ENCODE data around the gene OR2T34. TPM values are rescaled to one million over a fixed set of nuclear protein-coding genes. Genes with fewer than 3 reads are reported as not detected.
"Not testable (repeated sequence)": the region's sequence is repeated elsewhere in the genome, so short reads cannot be mapped to it uniquely, and the experiment has no call there.

Gene OR2T34
- total RNA-seq, 2 experiments from 2014 or later = not detected

DNA sequence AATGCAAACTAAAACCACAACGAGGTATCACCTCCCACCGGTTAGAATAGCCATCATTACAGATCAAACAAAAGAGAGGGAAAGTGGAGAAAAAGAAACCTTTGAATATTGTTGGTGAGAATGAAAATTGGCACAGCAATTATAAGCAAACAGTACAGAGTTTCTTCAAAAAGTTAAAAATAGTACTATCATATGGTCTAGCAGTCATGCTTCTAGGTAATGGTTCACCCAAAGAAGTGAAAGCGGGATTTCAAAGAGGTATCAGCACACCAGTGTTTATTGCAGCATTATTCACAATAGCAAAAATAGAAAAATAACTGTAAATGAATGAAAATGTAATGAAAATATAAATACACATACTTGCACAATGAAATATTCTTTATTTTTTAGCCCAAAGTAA, 14.8 kb upstream of the OR2T34 start:
- Mint-ChIP-seq H3K27ac (no peak overlapping the region), H3K27me3 (peaks cover 4% of the 10 kb centered on the region), H3K4me1 (peaks cover 10% of the 10 kb centered on the region), H3K4me3 (no peak overlapping the region), H3K36me3 (ENCODE audit: low read depth) (no peaks in the 10 kb centered on the region), H3K9me3 (no peaks in the 10 kb centered on the region)
- ChIA-PET POLR2A (no interaction called here), CTCF (interaction anchor here (1.0 kb wide), 1 partner anchor 23 kb away, joined by 3 read pairs; no protein-coding TSS in a partner anchor)
- DNase-seq = no peak

DNA sequence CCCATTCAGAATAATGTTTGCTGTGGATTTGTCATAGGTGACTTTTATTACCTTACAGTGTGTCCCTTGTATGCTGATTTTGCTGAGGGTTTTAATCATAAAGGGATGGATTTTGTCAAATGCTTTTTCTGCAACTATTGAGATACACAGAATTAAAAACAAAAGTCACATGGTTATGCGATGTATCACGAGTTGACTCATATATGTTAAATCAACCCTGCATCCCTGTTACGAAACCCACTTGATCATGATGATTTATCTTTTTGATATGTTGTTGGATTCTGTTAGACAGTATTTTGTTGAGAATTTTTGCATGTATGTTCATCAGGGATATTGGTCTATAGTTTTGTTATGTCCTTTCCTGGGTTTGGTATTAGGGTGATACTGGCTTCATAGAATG, 10.7 kb upstream of the OR2T34 start:
- ChIA-PET POLR2A (no interaction called here), CTCF (no interaction called here)
- Mint-ChIP-seq H3K4me3 (no peak overlapping the region), H3K36me3 (ENCODE audit: low read depth) (no peaks in the 10 kb centered on the region), H3K4me1 (peaks cover 13% of the 10 kb centered on the region), H3K27me3 (peaks cover 9% of the 10 kb centered on the region), H3K9me3 (no peaks in the 10 kb centered on the region), H3K27ac (no peak overlapping the region)
- no peak for DNase-seq

DNA sequence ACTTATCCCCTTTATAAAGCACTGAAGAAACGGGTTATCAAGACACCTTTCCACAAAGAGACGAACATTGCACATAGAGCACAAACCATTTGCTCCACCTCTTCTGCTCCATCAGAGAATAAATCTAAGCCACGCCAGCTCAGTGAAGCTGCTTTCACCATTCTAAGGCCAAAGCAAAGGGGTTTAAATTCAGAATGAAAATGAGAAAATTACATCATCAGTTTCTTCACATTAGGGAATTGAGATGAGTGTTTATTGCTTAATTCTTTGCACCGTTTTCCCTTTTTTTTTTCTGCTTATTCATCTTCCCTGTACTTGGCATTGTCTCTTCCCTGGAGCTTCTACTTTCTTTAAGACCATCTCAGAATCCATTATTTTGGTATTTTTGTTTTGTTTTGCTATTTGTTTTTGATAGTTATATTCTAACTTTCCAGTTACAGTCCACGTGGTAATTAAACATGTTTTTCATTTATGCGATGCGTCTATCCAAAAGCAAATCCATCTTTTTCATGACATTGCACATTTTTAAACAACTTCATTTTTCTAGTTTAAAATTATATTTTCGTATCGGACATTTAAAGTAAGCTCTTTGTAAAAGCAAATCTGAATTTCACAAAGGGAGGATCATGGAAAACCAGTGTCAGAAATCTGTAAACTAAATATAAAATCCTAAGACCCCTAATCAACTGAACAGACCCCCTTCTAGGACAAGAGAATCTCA, 1.9 kb upstream of the OR2T34 start:
- no peaks in the 10 kb centered on the region for H3K36me3 Mint-ChIP-seq (ENCODE audit: low read depth)
- H3K27ac Mint-ChIP-seq = no peak overlapping the region
- H3K9me3 Mint-ChIP-seq = peaks cover 6% of the 10 kb centered on the region
- H3K4me1 Mint-ChIP-seq = peaks cover 5% of the 10 kb centered on the region
- DNase-seq = no peak
- CTCF ChIA-PET = no interaction called here
- POLR2A ChIA-PET = no interaction called here
- no peak overlapping the region for H3K4me3 Mint-ChIP-seq
- peaks cover 2% of the 10 kb centered on the region for H3K27me3 Mint-ChIP-seq

DNA sequence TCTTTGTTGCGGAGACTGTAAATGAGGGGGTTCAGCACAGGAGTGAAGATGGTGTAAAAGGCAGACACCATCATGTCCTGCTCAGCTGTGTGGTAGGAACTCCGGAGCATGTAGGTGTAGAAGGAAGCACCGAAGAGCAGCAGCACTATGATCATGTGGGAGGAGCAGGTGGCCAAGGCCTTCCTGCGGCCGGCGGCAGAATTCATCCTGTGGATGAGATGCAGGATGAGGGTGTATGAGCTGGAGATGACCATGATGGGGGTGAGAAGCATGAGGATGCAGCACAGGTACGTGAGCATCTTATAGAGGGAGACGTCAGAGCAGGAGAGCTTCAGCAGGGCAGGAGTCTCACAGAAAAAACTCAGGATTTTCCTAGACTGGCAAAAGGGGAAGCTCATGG, 701 bp downstream of the OR2T34 start:
- H3K4me1 Mint-ChIP-seq = peaks cover 11% of the 10 kb centered on the region
- H3K36me3 Mint-ChIP-seq (ENCODE audit: low read depth); POLR2A ChIA-PET; CTCF ChIA-PET; H3K4me3 Mint-ChIP-seq; DNase-seq; H3K27me3 Mint-ChIP-seq; H3K27ac Mint-ChIP-seq; H3K9me3 Mint-ChIP-seq: not testable (repeated sequence)

DNA sequence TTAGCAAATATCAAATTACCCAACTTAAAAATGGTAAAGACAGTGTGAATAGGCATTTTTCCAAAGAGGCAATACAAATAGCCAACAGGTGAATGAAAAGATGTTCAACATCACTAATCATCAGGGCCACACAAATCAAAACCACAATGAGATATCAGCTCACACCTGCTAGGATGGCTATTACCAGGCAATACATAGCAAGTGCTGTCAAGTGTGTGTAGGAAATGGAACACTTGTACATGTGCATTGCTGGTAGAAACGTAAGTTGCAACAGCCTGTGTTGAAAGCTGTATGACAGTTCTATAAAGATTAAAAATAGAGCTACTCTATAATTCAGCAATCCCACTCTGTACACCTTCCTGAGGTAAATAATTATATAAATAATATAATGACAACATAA, 2.5 kb downstream of the OR2T34 start:
- H3K4me1 Mint-ChIP-seq = peaks cover 14% of the 10 kb centered on the region
- H3K9me3 Mint-ChIP-seq; H3K27ac Mint-ChIP-seq; DNase-seq; CTCF ChIA-PET; H3K27me3 Mint-ChIP-seq; POLR2A ChIA-PET; H3K4me3 Mint-ChIP-seq; H3K36me3 Mint-ChIP-seq (ENCODE audit: low read depth): not testable (repeated sequence)

DNA sequence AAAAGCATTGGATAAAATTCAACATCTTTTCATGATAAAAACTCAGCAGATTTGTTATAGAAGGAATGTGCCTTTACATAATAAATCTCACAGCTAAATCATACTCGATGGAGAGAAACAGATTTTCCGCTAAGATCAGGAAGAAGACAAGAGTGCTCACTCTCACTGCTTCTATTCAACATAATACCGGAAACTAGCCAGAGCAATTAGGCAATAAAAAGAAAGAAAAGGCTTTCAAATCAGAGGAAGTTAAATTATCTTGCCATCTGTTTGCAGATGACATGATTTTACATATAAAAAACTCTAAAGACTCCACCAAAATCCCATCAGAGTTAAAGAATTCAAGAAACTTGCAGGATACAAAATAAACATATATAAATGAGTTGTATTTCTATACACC, 3.7 kb downstream of the OR2T34 start:
- peaks cover 18% of the 10 kb centered on the region for H3K4me1 Mint-ChIP-seq
- H3K9me3 Mint-ChIP-seq; H3K4me3 Mint-ChIP-seq; H3K27me3 Mint-ChIP-seq; H3K27ac Mint-ChIP-seq; DNase-seq; H3K36me3 Mint-ChIP-seq (ENCODE audit: low read depth); POLR2A ChIA-PET; CTCF ChIA-PET: not testable (repeated sequence)

DNA sequence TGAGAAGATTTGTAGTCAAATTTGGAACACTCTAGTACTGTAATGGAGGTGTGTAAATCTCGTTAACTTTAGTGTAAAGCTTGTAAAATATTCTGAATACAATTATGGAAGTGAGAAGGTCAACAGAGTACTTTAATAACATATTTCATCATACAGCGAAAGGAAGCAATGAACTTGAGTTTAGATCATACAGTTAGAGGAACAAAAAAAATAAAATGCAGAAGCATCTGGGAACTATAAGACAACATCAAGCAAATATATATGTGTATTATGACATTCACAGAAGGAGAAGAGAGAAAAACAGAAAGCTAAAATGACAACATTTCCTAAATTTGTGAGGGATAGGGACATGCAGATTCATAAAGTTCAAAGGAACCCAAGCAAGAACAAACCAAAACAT, 5.5 kb downstream of the OR2T34 start:
- H3K27me3 Mint-ChIP-seq = not testable (repeated sequence)

DNA sequence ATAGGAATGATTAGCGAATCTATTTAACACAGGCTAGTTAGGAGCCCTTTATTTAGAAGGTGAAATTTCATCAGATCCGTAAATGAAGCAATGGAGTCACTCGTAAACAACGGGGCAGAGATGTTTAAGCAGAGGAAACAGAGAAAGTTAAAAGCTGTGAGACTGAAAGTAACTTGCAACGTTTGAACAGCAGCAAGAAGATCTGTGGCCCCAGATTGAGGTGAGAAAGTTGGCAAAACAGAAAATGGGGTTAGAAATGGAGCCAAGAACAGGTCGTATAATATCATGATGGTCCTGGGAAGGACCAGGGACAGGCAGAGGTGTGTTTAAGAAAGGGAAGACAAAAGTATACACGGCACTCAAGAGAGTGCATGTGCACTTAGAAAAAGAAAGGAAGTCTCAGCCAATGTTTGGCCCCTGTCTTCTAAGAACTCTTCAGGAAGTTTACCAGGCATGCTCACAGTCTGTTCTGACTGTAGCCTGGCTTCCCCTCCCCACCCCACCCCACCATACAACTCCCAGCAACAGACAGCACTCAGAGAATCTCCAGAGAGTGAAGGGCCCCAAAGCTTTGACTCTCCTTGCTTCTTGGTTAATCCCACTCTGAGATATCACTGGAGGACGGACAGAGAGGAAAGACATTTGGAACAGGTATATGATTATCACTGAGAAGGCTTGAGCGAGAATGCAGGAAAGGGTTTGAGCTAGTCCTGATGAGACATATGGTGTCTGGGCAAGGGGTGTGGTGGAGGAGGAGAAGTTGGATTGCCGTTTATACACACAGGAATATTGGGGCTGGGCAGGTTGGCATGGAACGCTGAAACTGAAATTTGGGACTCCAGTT, 8.8 kb downstream of the OR2T34 start:
- H3K9me3 Mint-ChIP-seq; H3K27me3 Mint-ChIP-seq; H3K36me3 Mint-ChIP-seq (ENCODE audit: low read depth); CTCF ChIA-PET; POLR2A ChIA-PET: not testable (repeated sequence)
- peak overlapping the region; percentile 96 for H3K27ac Mint-ChIP-seq
- peaks cover 19% of the 10 kb centered on the region for H3K4me1 Mint-ChIP-seq
- H3K4me3 Mint-ChIP-seq = peak overlapping the region; percentile 78
- peak; percentile 31 for DNase-seq

More for the DNA sequence above, 5.5 kb downstream of the OR2T34 start:
- CTCF ChIA-PET; H3K4me3 Mint-ChIP-seq; H3K36me3 Mint-ChIP-seq (ENCODE audit: low read depth); POLR2A ChIA-PET; H3K27ac Mint-ChIP-seq; H3K9me3 Mint-ChIP-seq; DNase-seq: not testable (repeated sequence)
- peaks cover 21% of the 10 kb centered on the region for H3K4me1 Mint-ChIP-seq

DNA sequence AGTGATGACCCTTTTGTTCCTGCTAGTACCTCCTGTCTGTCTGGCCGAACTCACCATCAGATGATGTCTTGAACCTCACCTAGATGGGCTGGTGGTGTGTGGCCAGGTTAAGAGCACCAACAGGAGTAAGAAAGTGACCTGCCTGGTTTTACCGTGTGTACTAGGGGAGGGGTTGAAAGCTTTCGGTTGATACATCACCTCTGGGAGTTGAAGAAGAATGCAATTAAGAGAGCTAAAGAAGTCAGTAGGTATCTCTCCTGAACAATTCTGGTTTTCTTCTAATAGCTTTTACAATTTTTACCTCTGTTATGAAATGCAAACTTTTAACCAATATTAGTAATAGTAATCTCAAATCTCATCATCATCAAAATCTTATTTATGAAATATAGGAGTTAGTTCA, 11.9 kb downstream of the OR2T34 start, which contains the start of gene OR2T29:
Gene OR2T29 (minus strand): TSS at position 101 of the 400 bp plus-strand sequence. CDS start 3,281 bp downstream, outside the sequence.
- H3K27me3 Mint-ChIP-seq; CTCF ChIA-PET; DNase-seq; POLR2A ChIA-PET; H3K27ac Mint-ChIP-seq; H3K9me3 Mint-ChIP-seq; H3K4me3 Mint-ChIP-seq; H3K36me3 Mint-ChIP-seq (ENCODE audit: low read depth): not testable (repeated sequence)
- H3K4me1 Mint-ChIP-seq = peaks cover 15% of the 10 kb centered on the region

DNA sequence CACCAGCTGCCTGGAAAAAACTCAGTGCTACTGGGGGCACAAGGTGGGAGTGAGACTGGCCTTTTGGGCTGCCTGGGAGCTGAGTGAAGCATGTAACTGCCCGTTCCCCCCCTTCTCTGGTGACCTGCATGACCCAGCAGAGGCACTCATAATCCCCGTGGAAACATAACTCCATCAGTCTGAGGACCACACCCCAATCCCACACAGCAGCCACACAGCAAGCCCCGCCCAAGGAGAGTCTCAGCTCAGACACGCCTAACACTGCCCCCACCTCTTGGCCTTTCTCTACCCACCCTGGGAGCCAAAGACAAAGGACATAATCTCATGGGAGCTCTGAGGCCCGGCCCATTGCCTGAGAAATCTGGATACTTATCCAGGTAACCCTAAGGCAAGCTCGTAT, 23.5 kb downstream of the OR2T34 start:
- H3K27ac Mint-ChIP-seq; H3K4me3 Mint-ChIP-seq; H3K9me3 Mint-ChIP-seq; H3K36me3 Mint-ChIP-seq (ENCODE audit: low read depth); H3K4me1 Mint-ChIP-seq; H3K27me3 Mint-ChIP-seq; POLR2A ChIA-PET; DNase-seq; CTCF ChIA-PET: not testable (repeated sequence)

DNA sequence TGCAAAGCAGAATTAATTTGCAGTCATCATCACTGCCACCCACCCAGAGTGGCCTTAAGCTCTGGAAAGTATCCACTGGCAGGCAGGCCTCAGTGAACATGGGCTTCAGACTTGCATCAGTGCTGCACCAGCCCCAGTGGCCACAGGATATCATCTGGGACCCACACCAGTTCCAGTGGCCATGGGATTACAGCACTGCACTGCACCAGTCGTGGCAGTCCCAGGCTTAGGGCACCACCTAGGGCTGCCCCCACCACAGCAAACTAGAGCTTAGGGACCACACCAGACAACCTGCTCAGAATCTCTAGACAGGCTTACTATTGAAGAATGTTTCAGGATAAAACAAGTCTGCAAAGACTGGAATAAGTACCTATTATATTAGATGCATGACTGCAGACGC, 27.2 kb downstream of the OR2T34 start:
- CTCF ChIA-PET; H3K27me3 Mint-ChIP-seq; H3K9me3 Mint-ChIP-seq; H3K27ac Mint-ChIP-seq; H3K4me1 Mint-ChIP-seq; H3K36me3 Mint-ChIP-seq (ENCODE audit: low read depth); DNase-seq; POLR2A ChIA-PET; H3K4me3 Mint-ChIP-seq: not testable (repeated sequence)

DNA sequence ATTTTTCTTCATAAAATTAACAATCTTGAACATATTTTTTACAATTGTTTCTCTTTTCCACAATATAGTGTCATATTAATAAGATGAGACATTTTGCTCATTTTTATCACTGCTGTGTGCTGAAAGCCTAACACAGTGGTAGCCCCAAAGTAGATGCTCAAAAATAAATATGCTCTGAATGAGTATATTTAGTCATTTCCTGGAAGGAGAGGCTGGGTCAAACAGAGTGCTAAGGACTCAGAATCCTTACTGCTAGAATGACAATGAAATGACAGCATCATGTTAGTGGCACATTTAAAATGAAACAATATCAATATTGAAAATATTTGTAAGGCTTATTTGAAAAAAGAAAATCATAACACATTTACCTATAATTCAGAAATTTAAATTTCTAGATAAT, 37.1 kb downstream of the OR2T34 start:
- H3K27me3 Mint-ChIP-seq; H3K36me3 Mint-ChIP-seq (ENCODE audit: low read depth); POLR2A ChIA-PET; DNase-seq; H3K9me3 Mint-ChIP-seq; H3K4me3 Mint-ChIP-seq; CTCF ChIA-PET; H3K4me1 Mint-ChIP-seq; H3K27ac Mint-ChIP-seq: not testable (repeated sequence)

All from activated CD4-positive, alpha-beta T cell treated with anti-CD3 and anti-CD28 coated beads, Interleukin-2, amount 10 ng/mL, durations not matched to agents 7 days and 5 days (primary cell).